ENCODE measurements around the gene APELA.

APELA gene, protein sequence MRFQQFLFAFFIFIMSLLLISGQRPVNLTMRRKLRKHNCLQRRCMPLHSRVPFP

DNA sequence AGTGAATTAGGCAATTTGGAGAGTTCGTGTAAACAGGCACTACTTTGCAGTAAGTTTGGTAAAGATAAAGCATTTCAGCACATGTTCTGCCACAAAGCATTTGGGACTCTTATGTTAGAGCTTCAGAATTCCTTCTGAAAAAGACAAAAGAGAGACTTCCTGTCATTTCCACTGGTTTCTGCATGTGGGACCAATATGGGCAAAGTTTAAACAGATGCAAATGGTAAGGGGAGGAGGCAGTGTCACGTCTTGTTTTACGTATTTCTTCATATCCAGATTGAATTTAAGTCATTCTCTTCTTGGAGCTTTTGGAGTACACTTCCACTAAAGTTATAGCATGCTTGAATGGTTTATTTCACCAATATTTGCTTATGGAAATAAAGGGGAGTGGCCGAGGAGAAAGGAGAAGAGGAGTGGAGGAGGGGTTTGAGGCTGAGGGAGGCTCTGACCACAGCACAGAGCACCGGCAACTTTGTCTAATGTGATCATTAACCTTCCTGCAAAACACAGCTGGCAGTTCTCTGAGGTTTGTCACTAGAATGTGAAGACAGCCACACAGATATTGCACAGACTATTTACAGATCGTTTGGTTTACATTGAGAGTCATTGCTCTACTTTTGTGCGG is at the start of gene APELA:
Gene APELA (plus strand): TSS at position 479 of the 625 bp plus-strand sequence. CDS start 154 bp downstream, outside the sequence.
- DNase-seq = peak; percentile 45

DNA sequence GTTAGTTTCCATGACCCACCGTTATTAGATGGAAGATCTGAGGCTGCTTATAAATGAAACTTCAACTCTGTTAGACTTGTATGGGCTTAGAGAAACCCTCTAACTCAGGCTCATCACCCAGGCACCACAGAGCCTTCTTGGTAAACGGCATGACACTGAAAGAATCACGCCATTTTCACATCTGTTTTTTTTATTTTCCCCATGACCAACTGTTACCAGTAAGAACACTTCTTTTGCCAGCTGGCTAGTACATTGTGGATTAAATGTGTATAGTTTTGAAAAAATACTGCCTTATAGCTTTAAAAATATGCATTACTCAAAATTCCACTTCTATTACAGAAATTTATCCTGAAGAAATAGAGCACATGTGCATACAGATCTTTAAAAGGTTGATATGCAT is 48.0 kb upstream of the APELA start:
- DNase-seq = no peak

DNA sequence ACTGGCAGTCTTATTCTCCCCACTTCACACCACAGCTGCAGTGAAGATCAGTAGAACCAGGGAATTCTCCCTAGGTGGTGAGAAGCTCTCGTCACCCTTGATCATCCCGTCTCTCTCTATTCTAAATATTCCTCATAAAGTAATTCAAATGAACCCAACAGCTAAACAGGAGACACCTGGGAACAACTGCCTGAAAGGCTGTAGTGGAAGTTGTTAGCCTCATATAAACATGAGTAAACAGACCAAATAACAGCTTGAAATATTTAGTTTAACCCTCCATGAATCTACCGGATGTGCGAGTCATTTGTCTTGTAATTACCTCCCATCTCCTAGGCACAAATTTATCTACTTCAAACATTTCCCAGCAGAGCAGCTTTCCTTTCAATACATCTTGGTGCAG is 30.4 kb upstream of the APELA start:
- DNase-seq = no peak

DNA sequence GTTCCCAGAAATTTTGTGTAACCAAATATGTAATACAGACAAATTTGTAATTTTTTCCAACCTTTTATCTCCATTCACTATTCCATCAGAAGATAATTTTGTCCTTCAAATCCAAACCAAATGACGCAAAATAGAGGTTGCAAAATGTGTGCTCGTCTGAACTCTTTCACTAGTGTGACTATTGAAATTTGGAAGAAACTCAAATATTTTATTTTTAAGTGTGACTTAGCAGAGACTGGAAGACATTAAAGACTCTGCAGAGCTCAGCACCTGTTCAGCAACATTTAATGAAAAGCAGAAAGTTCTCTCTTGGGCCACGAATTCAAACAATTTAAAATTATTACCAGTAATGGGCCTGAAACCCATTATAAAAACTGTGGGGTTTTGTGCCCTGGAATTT is 30.0 kb upstream of the APELA start:
- no peak for DNase-seq

DNA sequence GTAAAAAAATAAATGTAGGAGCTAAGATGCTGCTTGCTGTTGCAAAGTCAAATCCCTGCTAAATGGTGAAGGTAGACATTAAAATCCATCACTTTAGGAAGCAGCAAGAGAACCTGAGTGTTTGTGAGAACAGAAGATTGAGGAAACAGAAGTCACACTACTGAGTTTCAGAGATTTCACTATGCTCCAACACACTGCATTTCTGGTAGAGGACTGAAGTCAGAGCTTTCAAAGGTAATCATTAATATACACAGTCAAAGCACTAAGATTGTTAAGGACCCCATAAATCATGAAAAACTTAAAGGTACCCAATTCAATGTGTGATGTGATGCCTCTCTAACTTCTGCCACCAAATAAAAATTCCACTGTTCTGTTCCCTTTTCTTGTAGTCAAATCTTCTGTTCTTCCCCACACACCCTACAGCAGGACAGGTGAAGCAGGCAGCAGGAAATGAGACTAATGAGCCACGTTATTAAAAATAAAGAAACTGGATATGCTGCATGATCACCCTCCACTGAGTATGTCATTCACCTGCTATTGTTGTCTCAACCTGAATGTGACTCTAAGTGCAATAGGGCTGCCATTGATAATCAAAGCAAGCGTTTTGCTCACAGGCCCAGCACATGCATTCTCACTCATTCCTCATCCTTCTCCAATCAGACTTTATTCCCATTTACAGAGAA is 28.9 kb upstream of the APELA start:
- DNase-seq = no peak

DNA sequence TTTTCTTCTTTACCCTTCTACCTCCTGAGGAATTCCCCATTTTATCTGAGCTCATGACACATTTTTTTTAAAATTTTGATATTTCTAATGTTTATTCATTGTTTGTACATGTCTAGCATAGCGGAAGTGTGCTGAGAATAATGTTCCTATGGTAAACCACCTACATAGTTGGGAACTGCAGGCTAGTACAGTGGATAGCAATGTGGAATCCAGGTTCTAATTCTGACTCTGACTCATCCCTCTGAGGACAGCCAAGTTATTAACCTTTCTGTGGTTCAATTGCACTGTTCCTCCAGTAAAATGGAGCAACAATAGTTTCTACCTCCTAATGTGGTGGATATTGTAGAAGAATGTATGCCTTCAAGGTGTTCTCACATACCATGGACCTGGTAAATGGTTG is 20.6 kb upstream of the APELA start:
- DNase-seq = no peak

DNA sequence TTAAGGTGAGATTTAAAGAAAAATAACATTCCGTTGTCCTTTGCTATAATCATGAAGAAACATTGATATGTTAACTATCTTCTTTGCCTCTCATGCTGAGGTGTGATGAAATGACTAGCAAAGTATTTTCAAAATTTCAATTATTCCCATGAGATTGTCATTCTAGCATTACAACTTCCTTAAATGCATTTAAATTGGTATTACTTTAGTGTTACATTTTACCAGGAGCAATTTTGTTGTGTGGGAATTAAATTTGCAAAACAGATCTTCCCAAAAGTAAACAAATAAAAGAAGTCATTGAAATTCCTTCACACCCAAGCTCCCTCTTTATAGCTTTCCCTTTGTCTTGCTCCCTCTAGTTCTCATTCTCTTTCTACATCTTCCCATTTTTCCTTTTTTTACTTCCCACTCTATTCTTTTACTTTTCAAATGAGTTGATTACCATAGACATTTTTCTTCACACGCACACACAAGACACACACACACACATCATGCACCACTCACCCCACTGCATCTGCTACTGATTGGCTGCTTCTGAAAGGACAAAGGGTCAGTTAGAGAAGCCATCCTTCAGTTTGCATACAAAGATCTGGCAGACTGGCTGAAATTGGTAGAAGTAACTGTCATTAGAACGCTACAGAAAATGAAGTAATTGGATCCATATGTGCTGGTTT is 10.0 kb upstream of the APELA start:
- no peak for DNase-seq

DNA sequence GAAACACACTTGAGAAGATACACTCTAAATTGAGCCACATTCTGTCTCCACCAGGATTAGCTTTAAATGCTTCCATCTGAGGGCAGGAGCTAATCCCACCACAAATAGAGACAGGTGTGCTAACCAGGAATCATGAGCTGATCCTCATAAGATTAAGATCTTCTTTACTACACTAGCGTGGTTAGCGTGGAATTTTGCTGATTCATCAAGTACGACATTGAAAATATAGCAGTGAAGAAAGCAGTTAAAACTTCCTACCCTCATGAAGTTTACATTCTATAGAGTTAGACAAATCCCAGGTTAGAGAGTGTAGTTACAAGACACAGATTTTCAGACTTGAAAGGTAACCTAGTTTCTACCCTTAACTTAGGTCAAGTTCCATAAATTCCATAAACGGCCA is 5.3 kb upstream of the APELA start:
- DNase-seq = no peak

DNA sequence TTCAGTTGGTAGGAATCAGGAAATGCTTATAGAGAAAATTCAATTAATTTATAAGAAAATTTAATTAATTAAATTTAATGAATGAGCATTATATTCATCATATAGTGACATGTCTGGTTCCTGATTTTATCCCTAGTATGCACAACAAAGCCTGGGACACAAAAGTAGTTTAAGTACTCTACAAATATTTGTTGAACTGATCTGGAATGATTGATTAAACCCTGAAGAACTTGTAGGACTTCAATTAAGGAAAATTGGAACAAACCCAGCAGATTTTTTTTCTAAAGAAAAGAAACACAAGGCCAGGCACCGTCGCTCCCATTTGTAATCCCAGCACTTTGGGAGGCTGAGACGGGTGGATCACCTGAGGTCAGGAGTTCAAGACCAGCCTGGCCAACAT is 4.5 kb upstream of the APELA start:
- DNase-seq = no peak

DNA sequence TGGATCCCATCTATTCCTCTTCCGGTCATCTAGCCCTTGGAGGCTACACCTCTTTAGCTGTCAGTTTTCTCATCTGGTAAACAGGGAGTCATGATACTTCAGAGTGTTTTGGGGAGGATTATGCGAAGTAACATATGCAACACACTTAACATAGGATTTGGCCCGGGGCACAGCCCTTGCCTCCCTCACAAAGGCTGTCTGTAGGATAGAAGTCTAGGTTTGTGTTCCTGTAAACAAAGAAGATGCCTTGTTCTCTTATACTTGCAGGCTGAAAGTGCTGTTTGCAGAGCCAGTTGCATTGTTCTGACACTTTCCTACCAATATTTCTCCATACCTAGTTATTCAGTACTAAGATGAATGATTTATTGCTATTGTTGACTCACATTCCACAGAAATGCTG is 2.2 kb upstream of the APELA start:
- no peak for DNase-seq

DNA sequence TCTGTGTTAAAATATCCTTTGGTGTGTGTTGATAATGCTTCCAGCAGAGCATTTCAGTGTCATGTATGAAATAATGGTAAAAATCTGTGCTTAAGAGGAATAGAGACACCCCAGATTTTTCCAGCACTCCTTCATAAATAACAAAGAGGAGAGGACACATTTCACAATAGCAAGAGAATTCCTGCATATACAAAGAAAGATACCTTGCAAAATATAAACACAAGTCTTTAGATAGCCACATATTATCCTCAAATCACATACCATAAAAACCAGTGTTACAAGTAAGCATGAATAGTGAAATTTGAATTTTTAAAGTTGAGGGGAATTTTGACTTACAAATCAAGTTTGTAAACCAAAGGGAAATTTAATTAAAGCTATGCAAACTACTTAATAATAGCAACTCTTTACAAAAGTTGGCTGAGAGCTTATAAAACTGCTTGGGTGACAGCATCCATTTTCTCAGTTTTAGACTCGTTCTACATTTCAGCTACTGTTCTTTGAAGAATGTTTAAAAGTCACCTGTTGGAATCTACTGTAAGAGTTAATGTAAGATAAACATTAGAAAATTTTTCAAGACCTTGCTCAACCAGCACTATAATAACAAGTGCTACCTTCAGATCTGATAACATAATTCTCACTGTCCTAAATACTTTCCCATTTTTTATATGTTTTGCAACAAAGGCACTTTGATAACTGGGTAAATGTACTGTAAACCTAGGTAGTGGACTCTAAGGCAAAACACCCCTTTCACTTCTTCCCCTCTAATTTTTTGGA is 3.7 kb downstream of the APELA start:
- no peak for DNase-seq

DNA sequence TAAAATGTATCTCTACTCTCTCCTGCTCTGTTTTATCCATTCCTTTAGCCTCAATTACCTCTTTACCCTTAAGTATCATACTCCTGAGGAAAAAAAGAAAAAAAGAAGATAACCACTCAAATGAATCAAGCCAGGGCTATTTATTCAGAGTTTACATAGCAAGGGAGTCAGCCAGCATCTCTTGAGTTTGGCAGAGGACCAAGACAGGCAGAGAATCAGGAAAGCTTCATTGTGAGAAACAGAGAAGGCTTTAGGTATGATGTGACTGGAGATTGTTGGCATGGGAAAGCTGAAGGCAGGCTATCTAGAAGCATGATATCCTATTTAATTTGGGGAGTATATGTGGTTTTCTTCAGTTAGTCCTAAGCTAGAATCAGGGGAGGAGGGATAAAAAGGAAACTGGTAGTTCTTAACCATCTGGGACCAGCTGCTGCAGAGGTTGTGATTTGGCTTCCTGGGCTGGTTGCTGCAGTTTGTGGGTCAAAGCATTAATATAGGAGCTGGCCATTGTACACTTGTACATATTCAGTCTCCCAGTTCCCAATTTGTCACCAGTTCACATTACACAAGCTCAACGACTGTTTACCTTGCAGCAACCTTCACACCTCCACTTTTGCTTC is 11.2 kb downstream of the APELA start:
- DNase-seq = no peak

DNA sequence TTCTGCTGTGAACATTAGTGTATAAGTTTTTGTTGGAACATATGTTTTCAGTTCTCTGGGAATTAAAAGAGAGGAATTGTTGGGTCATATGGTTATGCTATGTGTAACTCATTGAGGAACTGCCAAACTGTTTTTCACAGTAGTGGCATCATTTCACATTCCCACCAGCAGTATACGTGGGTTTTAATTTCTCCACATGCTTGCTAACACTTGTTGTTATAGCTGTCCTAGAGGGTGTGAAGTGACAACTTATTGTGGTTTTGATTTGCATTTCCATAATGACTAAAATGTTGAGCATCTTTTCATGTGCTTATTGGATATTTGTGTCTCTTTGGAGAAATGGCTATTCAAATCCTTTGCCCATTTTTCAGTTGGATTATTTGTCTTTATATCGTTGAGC is 13.7 kb downstream of the APELA start:
- DNase-seq = no peak

DNA sequence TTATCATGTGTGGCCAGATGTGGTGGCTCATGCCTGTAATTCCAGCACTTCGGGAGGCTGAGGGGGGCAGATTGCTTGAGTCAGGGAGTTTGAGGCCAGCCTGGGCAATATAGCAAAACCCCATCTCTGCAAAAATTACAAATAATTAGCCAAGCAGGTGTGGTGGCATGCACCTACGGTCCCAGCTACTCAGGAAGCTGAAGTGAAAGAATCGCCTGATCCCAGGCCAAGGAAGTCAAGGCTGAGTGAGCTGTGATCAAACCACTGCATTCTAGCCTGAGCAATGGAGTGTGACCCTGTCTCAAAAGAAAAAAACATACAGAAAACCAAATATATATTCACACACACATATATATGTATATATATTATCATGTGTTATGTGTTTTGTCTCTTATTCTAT is 15.0 kb downstream of the APELA start:
- no peak for DNase-seq

DNA sequence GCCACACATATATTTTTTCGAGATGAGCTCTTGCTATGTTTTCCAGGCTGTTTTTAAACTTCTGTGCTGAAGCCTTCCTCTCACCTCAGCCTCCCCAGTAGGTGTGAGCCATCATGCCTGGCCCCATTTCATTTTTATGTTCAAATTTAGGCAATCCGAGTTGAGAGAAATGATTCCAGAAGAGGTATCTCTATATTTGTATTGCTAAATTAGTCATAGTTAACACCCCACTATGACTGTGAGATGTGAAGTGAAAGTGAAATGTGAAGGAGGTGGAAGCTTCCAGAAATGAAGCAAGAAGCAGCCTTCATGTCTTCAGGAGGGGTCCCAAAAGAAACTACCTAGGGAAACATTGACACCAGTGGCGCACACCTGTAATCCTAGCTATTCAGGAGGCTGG is 17.7 kb downstream of the APELA start:
- no peak for DNase-seq

DNA sequence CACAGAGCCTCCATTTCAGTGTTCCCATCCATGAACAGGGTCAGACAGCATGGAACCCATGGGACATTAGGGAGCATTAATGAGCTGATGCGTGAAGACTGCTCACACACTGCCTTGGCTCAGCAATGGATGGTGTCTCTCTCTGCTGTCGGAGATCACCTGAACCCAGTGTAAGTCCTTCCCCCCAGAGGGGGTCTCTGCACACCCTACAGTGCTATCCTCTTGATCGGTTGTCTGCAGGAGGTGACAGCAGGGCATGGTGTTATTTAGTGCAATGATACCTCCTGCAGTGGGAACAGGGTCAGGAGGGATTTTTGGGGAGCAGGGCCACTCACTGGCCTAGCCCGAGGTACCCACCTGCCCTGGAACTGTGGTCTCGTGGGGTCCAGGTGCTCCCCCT is 25.6 kb downstream of the APELA start:
- DNase-seq = no peak

DNA sequence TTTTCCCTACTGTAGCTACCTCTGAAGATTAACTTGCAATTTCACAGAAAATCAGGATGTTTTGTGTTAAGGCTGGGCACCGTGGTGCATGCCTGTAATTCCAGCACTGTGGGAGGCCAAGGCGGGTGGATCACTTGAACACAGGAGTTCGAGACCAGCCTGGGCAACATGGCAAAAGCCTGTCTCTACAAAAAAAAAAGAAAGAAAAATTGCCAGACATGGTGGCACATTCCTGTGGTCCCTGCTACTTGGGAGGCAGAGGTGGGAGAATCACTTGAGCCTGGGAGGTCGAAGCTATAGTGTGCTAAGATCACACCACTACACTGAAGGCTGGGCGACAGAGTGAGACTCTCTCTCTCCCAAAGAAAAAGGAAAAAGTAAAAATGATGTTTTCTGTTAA is 27.4 kb downstream of the APELA start:
- DNase-seq = no peak

DNA sequence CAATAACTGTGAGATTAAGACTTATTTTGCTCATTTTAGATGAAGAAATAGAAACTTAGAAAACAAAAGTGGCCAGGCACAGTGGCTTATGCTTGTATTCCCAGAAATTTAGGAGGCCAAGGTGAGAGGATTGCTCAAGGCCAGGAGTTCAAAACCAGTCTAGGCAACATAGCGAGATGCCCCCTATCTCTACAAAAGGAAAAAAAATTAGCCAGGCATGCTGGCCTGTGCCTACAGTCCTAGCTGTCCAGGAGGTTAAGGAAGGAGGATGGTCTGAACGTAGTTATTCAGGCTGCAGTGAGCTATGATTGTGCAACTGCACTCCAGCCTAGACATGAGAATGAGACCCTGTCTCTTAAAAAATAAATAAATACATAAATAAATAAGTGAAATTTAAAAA is 28.0 kb downstream of the APELA start:
- peak; percentile 70 for DNase-seq

DNA sequence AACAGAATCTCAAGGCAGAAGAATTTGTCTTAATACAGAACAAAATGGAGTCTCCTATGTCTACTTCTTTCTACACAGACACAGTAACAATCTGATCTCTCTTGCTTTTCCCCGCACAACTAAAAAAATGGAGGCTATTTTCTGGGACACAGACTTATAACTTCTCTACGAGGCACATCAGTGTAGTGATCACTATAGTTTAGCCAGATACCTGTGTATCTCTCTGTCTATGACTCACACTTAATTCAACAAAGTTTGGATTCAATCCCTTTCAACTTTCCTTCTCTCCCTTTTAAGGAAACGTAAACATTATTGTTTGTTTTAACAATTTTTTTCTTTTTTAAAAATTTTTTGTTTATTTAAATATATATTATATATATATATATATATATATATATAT is 29.4 kb downstream of the APELA start:
- peak; percentile 21 for DNase-seq

DNA sequence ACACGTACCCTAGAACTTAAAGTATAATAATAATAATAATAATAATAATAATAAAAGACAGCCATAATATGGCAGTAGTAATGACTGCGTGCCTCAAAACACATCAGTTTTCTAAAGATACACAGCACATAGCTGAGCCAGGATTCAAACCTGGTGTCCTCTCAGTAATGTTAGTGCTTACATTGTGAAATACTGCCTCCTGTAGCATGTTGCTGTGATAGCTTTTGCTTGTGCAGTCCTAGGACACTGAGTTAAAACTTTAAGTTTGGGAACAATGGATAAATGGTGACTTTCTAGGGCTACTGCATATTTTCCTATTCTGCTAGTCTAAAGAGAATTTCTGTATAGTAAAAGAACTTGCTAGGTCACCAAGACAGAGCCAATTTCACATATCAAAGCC is 36.5 kb downstream of the APELA start:
- DNase-seq = peak; percentile 36

DNA sequence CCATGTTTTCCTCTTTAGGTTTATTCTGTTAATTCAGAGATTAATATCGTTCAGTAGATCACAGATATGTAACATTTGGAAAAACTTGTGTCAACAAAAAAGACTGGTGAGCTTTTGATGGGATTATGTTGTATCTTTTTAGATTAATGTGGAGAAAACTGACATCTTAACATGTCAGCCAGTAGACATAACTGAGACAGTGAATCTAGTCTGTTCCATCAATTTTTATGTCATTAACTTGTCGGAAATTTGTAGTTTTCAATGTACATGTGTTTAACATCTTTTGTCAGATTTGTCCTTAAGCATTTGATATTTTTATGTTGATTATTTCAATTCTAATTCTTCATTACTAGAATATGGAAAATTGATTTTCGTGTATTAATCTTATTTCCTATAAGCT is 42.0 kb downstream of the APELA start:
- no peak for DNase-seq

DNA sequence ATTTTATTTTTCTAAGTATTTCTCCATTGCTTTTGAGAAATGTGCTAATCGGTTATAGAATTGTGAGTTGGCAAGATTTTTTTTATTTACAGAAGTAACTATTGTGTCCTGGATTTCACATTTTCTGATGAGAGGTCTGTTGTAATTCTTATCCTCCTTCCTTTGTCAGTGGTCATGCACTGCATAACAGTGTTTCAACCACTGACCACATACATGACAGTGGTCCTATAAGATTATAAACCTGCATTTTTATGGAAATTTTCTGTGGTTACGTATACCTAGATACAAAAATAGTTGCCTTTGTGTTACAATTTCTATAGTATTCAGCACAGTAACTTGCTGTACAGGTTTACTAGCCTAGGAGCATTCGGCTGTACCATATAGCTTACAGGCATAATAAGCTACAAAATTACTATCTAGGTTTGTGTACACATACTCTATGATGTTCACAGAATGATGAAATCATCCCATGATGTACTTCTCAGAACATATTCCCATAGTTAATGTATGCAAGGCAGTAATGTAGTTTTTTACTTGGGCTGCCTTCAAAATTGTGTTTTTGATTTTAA is 47.8 kb downstream of the APELA start:
- no peak for DNase-seq

DNA sequence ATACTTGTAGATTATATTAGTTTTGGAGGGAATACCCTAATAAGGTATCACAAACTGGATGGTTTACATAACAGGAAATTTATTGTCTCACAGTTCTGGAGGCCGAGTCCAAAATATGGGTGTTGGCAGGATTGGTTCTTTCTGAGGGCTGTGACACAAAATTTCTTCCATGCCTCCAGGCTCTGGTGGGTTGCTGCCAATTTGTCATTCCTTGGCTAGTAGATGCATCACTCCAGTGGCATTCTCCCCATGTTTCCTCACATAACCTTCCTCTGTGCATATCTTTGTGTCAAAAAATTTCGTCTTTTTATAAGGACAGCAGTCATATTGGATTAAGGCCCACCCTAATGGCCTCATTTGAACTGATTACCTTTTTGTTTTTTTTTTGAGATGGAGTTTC is 49.3 kb downstream of the APELA start:
- no peak for DNase-seq
